T-helper 2 cell treated with Interferon-gamma antibody and Interleukin-4, amounts not matched to agents 5 μg/mL and 100 μg/mL, for 36 hours (primary cell): ENCODE results near the gene CHDH.

ENCODE experiments used
- DNase-seq: peaks from one replicate; pipeline ENCODE4 v3.0.0; 2021; ENCODE audit warnings: low spot score
- H3K27ac Mint-ChIP-seq: one replicate; pipeline ENCODE4 v1.8.0; 2021; ENCODE audit warnings: mild to moderate bottlenecking, mixed read lengths
- H3K27me3 Mint-ChIP-seq: one replicate; pipeline ENCODE4 v1.8.0; 2021; ENCODE audit warnings: low read depth, mixed read lengths
- H3K36me3 Mint-ChIP-seq: one replicate; pipeline ENCODE4 v1.8.0; 2021; ENCODE audit warnings: low read depth, mixed read lengths
- H3K4me1 Mint-ChIP-seq: one replicate; pipeline ENCODE4 v1.8.0; 2021; ENCODE audit warnings: low read depth, mixed read lengths
- H3K4me3 Mint-ChIP-seq: one replicate; pipeline ENCODE4 v1.8.0; 2022; ENCODE audit warnings: mild to moderate bottlenecking, moderate library complexity, mixed read lengths
- H3K9me3 Mint-ChIP-seq: one replicate; pipeline ENCODE4 v1.8.0; 2021; ENCODE audit warnings: mixed read lengths

CHDH gene

DNA sequence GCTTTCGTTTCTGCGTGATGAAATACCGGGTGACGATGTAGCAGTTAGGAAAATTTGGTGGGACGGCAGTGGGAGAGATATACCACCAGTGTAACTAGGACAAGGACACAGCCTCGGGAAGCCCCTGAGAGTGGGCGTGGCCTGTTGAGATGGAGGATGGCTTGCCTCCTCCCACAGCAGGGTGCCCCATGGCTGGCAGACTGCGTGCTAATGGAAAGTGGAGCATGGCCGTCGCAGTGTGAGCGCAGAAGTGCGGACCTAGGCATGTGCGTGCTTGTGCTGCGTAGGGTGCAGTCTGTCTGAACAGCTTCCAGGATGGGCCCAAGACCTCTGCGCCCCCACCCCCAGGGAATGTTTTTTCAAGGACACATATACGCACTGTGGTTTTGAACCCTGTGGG is 56.8 kb downstream of the CHDH start:
- Mint-ChIP-seq H3K4me3 (no peak overlapping the region), H3K4me1 (no peaks in the 10 kb centered on the region), H3K27ac (no peak overlapping the region), H3K9me3 (no peaks in the 10 kb centered on the region), H3K36me3 (no peaks in the 10 kb centered on the region), H3K27me3 (peaks cover 31% of the 10 kb centered on the region)
- no peak for DNase-seq

DNA sequence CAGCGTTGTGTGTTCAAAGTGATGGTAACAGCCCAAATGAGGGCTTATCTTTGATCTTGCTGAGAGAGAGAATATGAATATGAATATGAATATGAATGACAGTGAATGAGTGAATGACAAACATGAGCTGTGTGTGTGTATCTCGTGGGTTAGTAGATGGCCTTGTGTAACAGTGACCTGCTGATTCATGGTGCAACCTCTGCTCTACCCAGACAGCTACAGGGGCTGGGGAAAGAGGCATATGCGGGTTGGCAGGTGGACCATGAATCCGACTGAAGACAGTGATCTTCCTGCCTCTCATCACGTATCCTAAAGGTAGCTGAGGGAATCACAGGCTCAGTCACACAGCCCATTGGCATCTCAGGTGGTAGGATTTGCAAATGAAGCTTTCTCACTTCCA is 58.2 kb downstream of the CHDH start:
- Mint-ChIP-seq H3K27me3 (peaks cover 33% of the 10 kb centered on the region), H3K4me1 (no peaks in the 10 kb centered on the region), H3K27ac (no peak overlapping the region), H3K36me3 (no peaks in the 10 kb centered on the region), H3K9me3 (no peaks in the 10 kb centered on the region), H3K4me3 (no peak overlapping the region)
- no peak for DNase-seq

DNA sequence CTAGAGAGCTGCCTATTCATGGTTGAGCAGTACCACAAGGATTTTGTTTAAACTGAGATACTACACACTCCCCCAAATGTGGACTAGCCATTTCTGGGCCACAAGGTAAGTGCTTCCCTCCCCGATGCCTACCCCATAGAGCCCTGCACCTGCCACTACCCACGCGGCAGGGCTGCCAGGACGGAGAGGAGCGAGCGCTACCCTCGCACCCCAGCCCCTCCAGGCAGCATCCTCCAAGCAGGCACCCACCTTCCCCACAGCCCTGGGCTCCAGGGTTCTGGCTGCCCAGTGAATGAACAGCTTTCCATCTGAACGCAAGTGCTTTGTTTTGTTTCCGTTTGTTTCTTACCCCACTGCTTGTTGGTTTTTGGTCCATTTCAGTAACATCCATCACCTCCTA is 59.2 kb downstream of the CHDH start:
- Mint-ChIP-seq H3K36me3 (no peaks in the 10 kb centered on the region), H3K4me1 (no peaks in the 10 kb centered on the region), H3K27ac (no peak overlapping the region), H3K9me3 (no peaks in the 10 kb centered on the region), H3K4me3 (no peak overlapping the region), H3K27me3 (peaks cover 34% of the 10 kb centered on the region)
- no peak for DNase-seq

DNA sequence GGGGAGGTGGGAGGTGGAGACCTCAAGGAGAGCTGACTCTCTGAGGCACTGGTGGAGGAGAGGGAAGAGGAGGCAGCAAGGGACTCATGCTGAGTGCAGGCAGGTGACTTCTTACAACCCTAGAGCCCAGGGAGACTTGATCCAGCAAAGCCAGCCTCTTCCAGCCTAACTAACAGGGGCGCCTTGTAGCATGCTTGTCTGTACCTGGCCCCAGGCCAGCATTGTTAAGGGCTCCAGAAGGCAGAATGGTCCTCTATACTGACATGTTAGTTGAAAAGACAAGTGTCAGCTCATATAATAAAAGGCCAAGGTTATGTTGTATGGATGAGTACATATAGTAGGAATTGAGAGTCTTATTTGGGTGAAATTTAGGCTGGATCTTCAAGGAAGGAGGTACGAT is 65.4 kb downstream of the CHDH start:
- no peak for DNase-seq
- H3K36me3 Mint-ChIP-seq, result no peaks in the 10 kb centered on the region
- H3K27me3 Mint-ChIP-seq, result peaks cover 24% of the 10 kb centered on the region
- H3K4me3 Mint-ChIP-seq, result no peak overlapping the region
- H3K4me1 Mint-ChIP-seq, result peaks cover 10% of the 10 kb centered on the region
- no peak overlapping the region for H3K27ac Mint-ChIP-seq
- H3K9me3 Mint-ChIP-seq, result no peaks in the 10 kb centered on the region

DNA sequence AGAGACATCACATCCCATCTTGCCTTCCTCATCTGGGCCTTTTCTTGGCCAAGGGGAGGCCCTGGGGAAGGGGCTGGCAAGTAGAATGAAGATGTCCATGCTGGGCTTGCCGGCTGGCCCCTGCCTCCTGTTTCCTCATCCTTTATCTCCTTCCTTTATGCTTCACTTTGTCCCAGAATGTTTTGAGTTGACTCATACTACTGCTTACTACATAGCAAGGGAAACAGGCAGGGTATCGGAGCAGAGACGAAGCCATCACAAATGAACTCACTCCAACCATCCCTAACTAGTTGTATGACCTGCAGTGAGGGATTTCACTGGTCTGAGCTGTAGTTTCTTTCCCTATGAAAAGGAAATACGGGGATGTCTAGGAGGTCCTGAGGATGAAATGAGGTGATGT is 66.0 kb downstream of the CHDH start:
- peaks cover 21% of the 10 kb centered on the region for H3K27me3 Mint-ChIP-seq
- H3K36me3 Mint-ChIP-seq, result no peaks in the 10 kb centered on the region
- H3K27ac Mint-ChIP-seq, result no peak overlapping the region
- DNase-seq, result no peak
- no peak overlapping the region for H3K4me3 Mint-ChIP-seq
- H3K9me3 Mint-ChIP-seq, result no peaks in the 10 kb centered on the region
- peaks cover 10% of the 10 kb centered on the region for H3K4me1 Mint-ChIP-seq

DNA sequence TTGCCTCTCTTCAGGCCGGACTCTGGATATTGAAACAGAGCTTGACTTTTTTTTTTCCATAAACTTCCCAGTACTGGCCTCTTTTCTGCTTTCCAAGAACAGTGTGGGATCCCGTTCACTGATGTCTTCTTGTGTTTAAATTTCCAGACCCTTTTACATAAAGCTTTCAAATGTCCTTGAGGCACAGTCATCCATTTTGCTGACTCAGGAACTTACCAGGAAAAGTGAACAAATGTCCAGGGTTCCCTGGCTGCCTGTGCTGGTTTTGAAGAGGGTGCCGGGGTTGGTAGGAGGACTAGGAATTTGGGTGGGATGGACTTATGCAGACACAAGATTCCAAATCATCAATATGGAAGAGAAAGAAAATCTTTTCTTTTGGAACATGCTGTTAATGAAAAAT is 68.1 kb downstream of the CHDH start:
- Mint-ChIP-seq H3K27ac (no peak overlapping the region), H3K27me3 (peaks cover 12% of the 10 kb centered on the region), H3K4me1 (peaks cover 22% of the 10 kb centered on the region), H3K9me3 (no peaks in the 10 kb centered on the region), H3K36me3 (no peaks in the 10 kb centered on the region), H3K4me3 (no peak overlapping the region)
- DNase-seq, result no peak

DNA sequence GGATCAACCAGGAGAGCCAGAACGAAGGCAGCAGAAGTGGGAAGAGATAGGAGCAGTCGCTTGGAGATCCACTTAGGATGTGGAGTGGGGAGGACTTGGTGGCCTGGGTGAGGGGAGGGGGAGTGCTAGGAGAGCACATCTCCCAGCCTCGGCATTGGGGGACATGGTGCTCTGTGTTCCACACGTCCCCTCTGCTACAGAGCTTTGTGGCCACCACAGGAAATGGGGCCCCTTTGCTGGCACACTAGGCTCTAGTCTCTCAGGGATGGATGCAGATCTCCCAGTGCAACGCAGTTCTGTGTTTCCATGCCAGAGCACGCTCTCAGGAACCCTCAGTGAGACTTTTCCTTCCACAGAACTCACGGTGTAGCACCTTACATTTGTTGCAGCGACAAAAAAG is 68.8 kb downstream of the CHDH start:
- Mint-ChIP-seq H3K36me3 (no peaks in the 10 kb centered on the region), H3K4me3 (no peak overlapping the region), H3K27me3 (peaks cover 13% of the 10 kb centered on the region), H3K27ac (no peak overlapping the region), H3K9me3 (no peaks in the 10 kb centered on the region), H3K4me1 (peaks cover 22% of the 10 kb centered on the region)
- DNase-seq, result no peak

DNA sequence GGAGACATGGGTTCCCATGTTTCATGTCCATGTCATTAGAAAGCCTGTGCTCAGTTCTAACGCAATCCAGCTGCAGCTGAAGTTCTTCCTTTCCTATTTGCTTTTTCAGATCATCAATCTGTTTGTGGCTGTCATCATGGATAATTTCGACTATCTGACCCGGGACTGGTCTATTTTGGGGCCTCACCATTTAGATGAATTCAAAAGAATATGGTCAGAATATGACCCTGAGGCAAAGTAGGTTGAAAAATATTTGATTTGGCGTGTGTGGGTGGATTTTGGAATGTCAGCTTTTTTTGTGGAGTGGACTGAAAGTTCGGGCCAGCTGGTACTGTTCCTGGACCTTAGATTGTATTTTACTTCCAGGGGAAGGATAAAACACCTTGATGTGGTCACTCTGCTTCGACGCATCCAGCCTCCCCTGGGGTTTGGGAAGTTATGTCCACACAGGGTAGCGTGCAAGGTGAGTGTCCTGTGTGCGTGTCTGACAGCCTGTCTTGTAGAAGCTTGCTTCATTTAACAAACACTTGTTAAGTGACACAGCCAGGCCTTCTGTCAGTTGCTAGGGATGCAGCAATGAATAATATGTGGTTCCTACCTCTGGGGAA is 69.6 kb downstream of the CHDH start:
- Mint-ChIP-seq H3K27me3 (peaks cover 15% of the 10 kb centered on the region), H3K36me3 (no peaks in the 10 kb centered on the region), H3K4me3 (no peak overlapping the region), H3K27ac (no peak overlapping the region), H3K4me1 (peaks cover 22% of the 10 kb centered on the region), H3K9me3 (no peaks in the 10 kb centered on the region)
- no peak for DNase-seq

DNA sequence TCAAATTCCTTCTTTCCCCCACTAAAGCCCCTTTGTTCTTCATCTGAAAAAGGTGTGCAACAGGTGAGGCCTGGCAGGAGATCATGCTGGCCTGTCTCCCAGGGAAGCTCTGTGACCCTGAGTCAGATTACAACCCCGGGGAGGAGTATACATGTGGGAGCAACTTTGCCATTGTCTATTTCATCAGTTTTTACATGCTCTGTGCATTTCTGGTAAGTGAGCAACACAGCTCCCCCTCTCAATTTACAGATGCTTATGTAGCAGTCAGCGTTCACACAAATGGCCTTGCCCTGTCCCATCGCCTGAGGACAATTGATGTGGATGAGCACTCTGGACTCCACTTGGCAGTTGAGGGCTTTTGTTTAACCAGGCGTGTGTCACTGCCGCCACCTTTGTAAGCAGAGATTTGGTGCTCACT is 70.4 kb downstream of the CHDH start:
- Mint-ChIP-seq H3K27me3 (peaks cover 17% of the 10 kb centered on the region), H3K36me3 (no peaks in the 10 kb centered on the region), H3K4me1 (peaks cover 22% of the 10 kb centered on the region), H3K4me3 (no peak overlapping the region), H3K9me3 (no peaks in the 10 kb centered on the region), H3K27ac (no peak overlapping the region)
- DNase-seq, result no peak

DNA sequence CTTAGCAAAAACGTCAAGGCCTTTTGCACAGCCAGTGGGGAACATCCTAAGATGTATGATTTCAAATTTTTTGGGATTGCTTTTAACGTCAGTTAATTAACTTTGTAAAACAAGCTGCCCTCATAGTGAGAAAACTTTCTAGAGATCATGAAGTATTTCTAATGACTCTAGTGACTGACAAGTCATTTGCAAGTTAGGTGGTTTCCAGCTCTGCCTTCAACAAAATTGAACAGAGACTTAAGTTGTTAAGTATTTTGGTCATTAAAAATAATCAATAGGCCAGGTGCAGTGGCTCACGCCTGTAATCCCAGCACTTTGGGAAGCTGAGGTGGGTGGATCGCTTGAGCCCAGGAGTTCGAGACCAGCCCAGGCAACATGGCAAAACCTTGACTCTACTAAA is 71.2 kb downstream of the CHDH start:
- Mint-ChIP-seq H3K4me1 (peaks cover 24% of the 10 kb centered on the region), H3K36me3 (no peaks in the 10 kb centered on the region), H3K27ac (no peak overlapping the region), H3K27me3 (peaks cover 13% of the 10 kb centered on the region), H3K9me3 (no peaks in the 10 kb centered on the region), H3K4me3 (no peak overlapping the region)
- DNase-seq, result no peak

DNA sequence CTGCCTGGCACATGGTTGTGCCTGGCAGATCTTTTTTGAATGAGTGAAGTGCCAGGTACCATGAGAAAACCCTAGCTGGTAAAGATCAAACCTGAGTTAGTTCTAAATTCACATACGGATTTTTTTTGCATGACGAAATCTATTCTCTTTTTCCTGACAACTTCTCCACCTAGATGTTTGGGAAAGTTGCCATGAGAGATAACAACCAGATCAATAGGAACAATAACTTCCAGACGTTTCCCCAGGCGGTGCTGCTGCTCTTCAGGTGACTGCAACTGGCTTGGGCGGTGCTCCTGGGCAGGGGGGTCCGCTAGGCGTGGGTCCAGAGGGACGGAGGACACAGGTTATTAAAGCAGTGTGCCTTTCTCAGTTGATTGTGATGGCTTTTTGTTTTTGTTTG is 71.8 kb downstream of the CHDH start:
- H3K27me3 Mint-ChIP-seq, result peaks cover 15% of the 10 kb centered on the region

DNA sequence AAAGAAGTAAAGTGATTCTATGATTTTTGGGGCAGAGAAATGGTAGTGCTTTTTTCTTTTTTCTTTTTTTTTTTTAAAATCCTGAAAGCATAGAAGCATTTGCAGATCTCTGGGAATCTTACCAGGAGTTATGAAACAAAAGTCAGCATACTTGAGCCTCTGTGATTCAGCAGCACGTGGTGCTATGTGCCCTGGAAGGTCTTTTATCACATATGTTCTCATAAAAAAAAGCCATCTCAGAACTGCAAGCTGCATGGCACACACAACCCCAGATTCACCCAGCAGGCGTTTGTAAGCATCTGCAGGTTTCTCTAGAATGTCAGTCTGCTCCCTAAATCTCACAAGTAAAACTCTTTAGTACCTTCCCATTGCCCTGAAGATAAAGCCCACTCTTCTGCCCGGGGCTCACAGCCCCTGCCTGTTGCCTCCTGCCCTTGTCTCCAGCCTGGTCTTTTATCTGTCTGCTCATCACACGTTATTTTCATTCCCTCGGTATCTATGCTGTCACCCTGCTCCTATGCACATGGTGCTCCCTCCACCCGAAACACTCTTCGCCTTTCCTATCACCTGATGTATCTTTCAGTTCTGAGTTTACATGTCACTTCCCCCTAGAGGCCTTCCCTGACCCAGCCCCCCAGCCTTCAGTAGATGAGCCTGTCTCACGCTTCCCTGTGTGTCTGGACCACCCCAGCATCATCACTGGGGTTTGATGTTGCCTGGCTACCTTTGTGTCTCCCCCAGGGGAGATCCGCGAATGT is 72.4 kb downstream of the CHDH start:
- Mint-ChIP-seq H3K9me3 (no peaks in the 10 kb centered on the region), H3K36me3 (no peaks in the 10 kb centered on the region), H3K4me3 (no peak overlapping the region), H3K4me1 (peaks cover 24% of the 10 kb centered on the region), H3K27me3 (peaks cover 15% of the 10 kb centered on the region), H3K27ac (peak overlapping the region; percentile 23)
- no peak for DNase-seq

More for the DNA sequence above, 71.8 kb downstream of the CHDH start:
- no peak for DNase-seq
- Mint-ChIP-seq H3K4me1 (peaks cover 24% of the 10 kb centered on the region), H3K9me3 (no peaks in the 10 kb centered on the region), H3K4me3 (no peak overlapping the region), H3K36me3 (no peaks in the 10 kb centered on the region), H3K27ac (no peak overlapping the region)

DNA sequence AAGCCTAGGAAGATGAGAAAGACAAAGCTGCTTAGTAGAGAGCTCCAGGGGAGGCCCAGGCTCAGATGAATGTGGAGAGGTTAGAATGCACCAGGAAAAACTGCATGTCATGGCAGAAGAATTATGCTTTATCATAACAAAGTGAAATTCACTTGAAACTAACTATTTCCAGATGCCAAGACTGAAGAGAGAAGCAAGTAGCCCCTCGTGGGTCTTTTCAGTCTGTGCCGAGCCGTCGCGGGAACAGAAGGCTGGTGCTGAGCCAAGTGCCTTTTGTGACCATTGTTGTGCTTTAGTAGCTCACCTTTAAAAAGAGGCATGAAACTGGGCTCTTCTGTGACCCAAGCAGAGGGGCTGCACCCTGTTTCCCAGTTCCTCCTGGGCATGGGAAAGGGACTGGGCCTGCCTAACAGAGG is 73.2 kb downstream of the CHDH start:
- Mint-ChIP-seq H3K27ac (no peak overlapping the region), H3K4me3 (no peak overlapping the region), H3K9me3 (no peaks in the 10 kb centered on the region), H3K36me3 (no peaks in the 10 kb centered on the region), H3K27me3 (peaks cover 16% of the 10 kb centered on the region), H3K4me1 (peaks cover 24% of the 10 kb centered on the region)
- no peak for DNase-seq

DNA sequence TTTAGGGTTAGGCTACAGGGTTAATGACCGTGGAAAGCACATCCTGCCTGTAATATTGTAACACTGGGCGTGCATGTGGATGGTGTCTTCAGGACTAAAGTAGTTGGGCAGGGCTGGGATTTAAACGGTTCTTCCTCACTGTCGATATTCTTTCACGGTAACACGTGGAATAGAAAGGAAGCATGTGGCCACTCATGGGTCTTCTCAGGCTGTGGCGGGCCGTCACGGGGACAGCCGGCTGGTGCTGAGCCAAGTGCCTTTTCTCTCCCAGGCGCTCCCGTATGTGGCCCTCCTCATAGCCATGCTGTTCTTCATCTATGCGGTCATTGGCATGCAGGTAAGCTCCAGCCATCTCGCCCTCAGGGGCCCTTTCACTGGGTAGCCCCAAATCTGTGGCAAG is 73.7 kb downstream of the CHDH start:
- H3K27me3 Mint-ChIP-seq, result peaks cover 18% of the 10 kb centered on the region
- H3K4me3 Mint-ChIP-seq, result no peak overlapping the region
- H3K9me3 Mint-ChIP-seq, result no peaks in the 10 kb centered on the region
- H3K27ac Mint-ChIP-seq, result no peak overlapping the region
- no peaks in the 10 kb centered on the region for H3K36me3 Mint-ChIP-seq
- peaks cover 21% of the 10 kb centered on the region for H3K4me1 Mint-ChIP-seq
- no peak for DNase-seq
